Mesenchymal stem cell (in vitro differentiated cells and primary cell): ENCODE results near the gene SIPA1L3.

Experiments used
- DNase-seq: peaks from one replicate; pipeline ENCODE4 v3.0.0-alpha.2; 2013
- H2AFZ ChIP-seq: one replicate; pipeline ENCODE4 v1.6.1; 2013; ENCODE audit warnings: low read depth, mild to moderate bottlenecking, control low read depth, inconsistent platforms, low read length, moderate library complexity
- H2AK5ac ChIP-seq: 2 replicates; pipeline ENCODE4 v1.6.1; 2013; ENCODE audit warnings: low read length, moderate library complexity, mild to moderate bottlenecking, inconsistent platforms; ENCODE audit not compliant: severe bottlenecking
- H2BK120ac ChIP-seq: one replicate; pipeline ENCODE4 v1.6.1; 2013; ENCODE audit warnings: low read depth, mild to moderate bottlenecking, inconsistent platforms, low read length, moderate library complexity
- H2BK12ac ChIP-seq, 2 experiments: one replicate each; pipeline ENCODE4 v1.6.1; 2013; ENCODE audit warnings: inconsistent platforms in 2 of 2, low read length in 2 of 2, mild to moderate bottlenecking in 2 of 2, moderate library complexity in 2 of 2, control low read depth in 1 of 2
- H2BK15ac ChIP-seq: one replicate; pipeline ENCODE4 v1.6.1; 2013; ENCODE audit warnings: mild to moderate bottlenecking, low read depth, inconsistent platforms; ENCODE audit not compliant: poor library complexity, severe bottlenecking
- H2BK5ac ChIP-seq: 2 replicates; pipeline ENCODE4 v1.6.1; 2013; ENCODE audit warnings: low read depth, mild to moderate bottlenecking, low read length, control low read depth, inconsistent platforms; ENCODE audit not compliant: poor library complexity, severe bottlenecking
- H3K14ac ChIP-seq, 2 experiments: one replicate each; pipeline ENCODE4 v1.6.1; 2013; ENCODE audit warnings: inconsistent platforms in 2 of 2, low read length in 2 of 2, control low read depth in 1 of 2, mild to moderate bottlenecking in 1 of 2, moderate library complexity in 1 of 2
- H3K18ac ChIP-seq, 2 experiments: one replicate each; pipeline ENCODE4 v1.6.1; 2013; ENCODE audit warnings: inconsistent platforms in 2 of 2, low read length in 2 of 2, control low read depth in 1 of 2, low read depth in 1 of 2, mild to moderate bottlenecking in 1 of 2
- H3K23ac ChIP-seq, 2 experiments: one replicate each; pipeline ENCODE4 v1.6.1; 2013; ENCODE audit warnings: inconsistent platforms in 2 of 2, low read length in 2 of 2, mild to moderate bottlenecking in 2 of 2, moderate library complexity in 2 of 2, control low read depth in 1 of 2
- H3K27ac ChIP-seq: 2 replicates; pipeline ENCODE4 v1.5.1; 2013; ENCODE audit warnings: mild to moderate bottlenecking, moderate library complexity, low read length, control low read depth, inconsistent platforms; ENCODE audit not compliant: poor library complexity, severe bottlenecking
- H3K27me3 ChIP-seq, 2 experiments: 2 replicates each; pipeline versions ENCODE4 v1.6.1 to v1.7.0; 2013; ENCODE audit warnings: low read length in 2 of 2, mild to moderate bottlenecking in 2 of 2, moderate library complexity in 2 of 2, control low read depth in 1 of 2, inconsistent platforms in 1 of 2; ENCODE audit not compliant: control insufficient read depth in 1 of 2, insufficient read depth in 1 of 2
- H3K36me3 ChIP-seq, 2 experiments: 2 replicates each; pipeline versions ENCODE4 v1.6.1 to v1.7.0; 2013; ENCODE audit warnings: low read length in 2 of 2, control low read depth in 1 of 2, inconsistent platforms in 1 of 2, low read depth in 1 of 2, mild to moderate bottlenecking in 1 of 2; ENCODE audit not compliant: insufficient read depth in 2 of 2, control insufficient read depth in 1 of 2
- H3K4ac ChIP-seq, 2 experiments: one replicate each; pipeline ENCODE4 v1.6.1; 2013; ENCODE audit warnings: inconsistent platforms in 2 of 2, low read length in 2 of 2, mild to moderate bottlenecking in 2 of 2, moderate library complexity in 2 of 2, control low read depth in 1 of 2, low read depth in 1 of 2
- H3K4me1 ChIP-seq: 2 replicates; pipeline ENCODE4 v1.6.1; 2013; ENCODE audit warnings: low read depth, low read length, control low read depth; ENCODE audit not compliant: control insufficient read depth, insufficient read depth
- H3K4me2 ChIP-seq: 2 replicates; pipeline ENCODE4 v1.6.1; 2013; ENCODE audit warnings: low read length, mild to moderate bottlenecking, inconsistent platforms; ENCODE audit not compliant: poor library complexity, severe bottlenecking
- H3K4me3 ChIP-seq, 2 experiments: 2 replicates each; pipeline versions ENCODE4 v1.5.1 to v1.7.0; 2013; ENCODE audit warnings: low read length in 2 of 2, mild to moderate bottlenecking in 2 of 2, control low read depth in 1 of 2, low read depth in 1 of 2; ENCODE audit not compliant: insufficient read depth in 1 of 2
- H3K79me1 ChIP-seq: replicated peaks from 2 replicates; pipeline ENCODE4 v1.6.1; 2013; ENCODE audit warnings: mild to moderate bottlenecking, control low read depth, low read length, inconsistent platforms; ENCODE audit not compliant: poor library complexity, severe bottlenecking
- H3K9ac ChIP-seq: 2 replicates; pipeline ENCODE4 v1.7.0; 2013; ENCODE audit warnings: mild to moderate bottlenecking, low read length, moderate library complexity
- H3K9me3 ChIP-seq: 2 replicates; pipeline ENCODE4 v1.7.0; 2013; ENCODE audit warnings: mild to moderate bottlenecking, low read length; ENCODE audit not compliant: control insufficient read depth
- H4K8ac ChIP-seq: one replicate; pipeline ENCODE4 v1.6.1; 2013; ENCODE audit warnings: inconsistent platforms, mild to moderate bottlenecking, low read length, moderate library complexity
- H4K91ac ChIP-seq: one replicate; pipeline ENCODE4 v1.6.1; 2013; ENCODE audit warnings: mild to moderate bottlenecking, low read length, inconsistent platforms
- WGBS: methylation state at CpG from one replicate; pipeline ENCODE4 v1.1.7; 2013; ENCODE audit warnings: mixed read lengths; 5-methylcytosine and 5-hydroxymethylcytosine counted together

The SIPA1L3 gene

GRCh38 chr19:38201731-38202130, 294.7 kb downstream of the SIPA1L3 start:
- no peak overlapping the region for H3K27ac ChIP-seq
- H3K14ac ChIP-seq, result no peak overlapping the region
- H3K79me1 ChIP-seq, result peaks cover 18% of the 10 kb centered on the region
- H3K9ac ChIP-seq, result no peak overlapping the region
- H3K4ac ChIP-seq, result no peak overlapping the region
- H2BK120ac ChIP-seq, result no peak overlapping the region
- H3K18ac ChIP-seq, result no peak overlapping the region
- H3K4me3 ChIP-seq, result no peak overlapping the region
- no peak overlapping the region for H3K23ac ChIP-seq
- H2AFZ ChIP-seq, result no peak overlapping the region
- 93% methylated on average over 15 of the region's 15 CpGs for WGBS
- no peak overlapping the region for H2AK5ac ChIP-seq
- no peaks in the 10 kb centered on the region for H3K9me3 ChIP-seq
- DNase-seq, result no peak
- H3K36me3 ChIP-seq, result peaks cover 70 to 82% of the 10 kb centered on the region in 2 experiments
- H4K8ac ChIP-seq, result no peak overlapping the region
- no peaks in the 10 kb centered on the region for H3K27me3 ChIP-seq
- H2BK12ac ChIP-seq, result no peak overlapping the region
- H4K91ac ChIP-seq, result no peak overlapping the region
- H3K4me2 ChIP-seq, result no peak overlapping the region
- no peak overlapping the region for H2BK5ac ChIP-seq
- H3K4me1 ChIP-seq, result peaks cover 2% of the 10 kb centered on the region
- H2BK15ac ChIP-seq, result no peak overlapping the region

- H4K8ac ChIP-seq, result no peak overlapping the region
- 95% methylated on average over 14 of the region's 14 CpGs for WGBS
- no peaks in the 10 kb centered on the region for H3K27me3 ChIP-seq
- H3K4me2 ChIP-seq, result no peak overlapping the region
- H2BK120ac ChIP-seq, result no peak overlapping the region
- H2AK5ac ChIP-seq, result no peak overlapping the region
- no peak overlapping the region for H2AFZ ChIP-seq
- no peak overlapping the region for H3K4me3 ChIP-seq
- H3K27ac ChIP-seq, result no peak overlapping the region
- no peak overlapping the region for H2BK15ac ChIP-seq
- no peaks in the 10 kb centered on the region for H3K9me3 ChIP-seq
- no peak overlapping the region for H2BK12ac ChIP-seq
- H3K14ac ChIP-seq, result no peak overlapping the region
- H3K18ac ChIP-seq, result no peak overlapping the region
- H3K4me1 ChIP-seq, result peaks cover 4% of the 10 kb centered on the region
- H3K4ac ChIP-seq, result no peak overlapping the region
- DNase-seq, result no peak
- H3K23ac ChIP-seq, result no peak overlapping the region
- no peak overlapping the region for H3K9ac ChIP-seq
- H2BK5ac ChIP-seq, result no peak overlapping the region
- H4K91ac ChIP-seq, result no peak overlapping the region
- peaks cover 66 to 83% of the 10 kb centered on the region in 2 experiments for H3K36me3 ChIP-seq
- peaks cover 16% of the 10 kb centered on the region for H3K79me1 ChIP-seq
These were observed 295.5 kb downstream of the SIPA1L3 start for GRCh38 chr19:38202504-38202903.

GRCh38 chr19:38203197-38203596, 296.2 kb downstream of the SIPA1L3 start:
- Histone ChIP-seq H3K79me1 (peaks cover 12% of the 10 kb centered on the region), H3K9me3 (no peaks in the 10 kb centered on the region), H2BK120ac (no peak overlapping the region), H4K8ac (no peak overlapping the region), H3K18ac (no peak overlapping the region), H2BK15ac (no peak overlapping the region), H3K27me3 (no peaks in the 10 kb centered on the region), H3K27ac (no peak overlapping the region), H3K4me1 (peaks cover 6% of the 10 kb centered on the region), H3K4ac (no peak overlapping the region), H4K91ac (no peak overlapping the region), H3K23ac (no peak overlapping the region), H2BK12ac (no peak overlapping the region), H2AFZ (no peak overlapping the region), H2AK5ac (no peak overlapping the region), H3K9ac (no peak overlapping the region), H3K4me3 (no peak overlapping the region), H2BK5ac (no peak overlapping the region), H3K14ac (peak overlapping the region in 1 of 2 experiments; percentile 35), H3K36me3 (peaks cover 59 to 79% of the 10 kb centered on the region in 2 experiments), H3K4me2 (no peak overlapping the region)
- DNase-seq, result no peak
- 88% methylated on average over 12 of the region's 13 CpGs for WGBS

- Histone ChIP-seq H3K27me3 (no peaks in the 10 kb centered on the region), H3K4ac (no peak overlapping the region), H3K4me1 (peaks cover 7% of the 10 kb centered on the region), H2BK5ac (no peak overlapping the region), H2BK12ac (no peak overlapping the region), H3K14ac (no peak overlapping the region), H3K36me3 (peaks cover 50 to 74% of the 10 kb centered on the region in 2 experiments), H3K79me1 (peaks cover 9% of the 10 kb centered on the region), H3K9me3 (no peaks in the 10 kb centered on the region), H3K9ac (no peak overlapping the region), H4K91ac (no peak overlapping the region), H2AK5ac (no peak overlapping the region), H3K27ac (no peak overlapping the region), H3K4me2 (no peak overlapping the region), H3K23ac (no peak overlapping the region), H2BK15ac (no peak overlapping the region), H3K4me3 (no peak overlapping the region), H4K8ac (no peak overlapping the region), H2AFZ (no peak overlapping the region), H2BK120ac (no peak overlapping the region), H3K18ac (no peak overlapping the region)
- 99% methylated on average over 7 of the region's 8 CpGs for WGBS
- DNase-seq, result no peak
These were observed 297.1 kb downstream of the SIPA1L3 start for GRCh38 chr19:38204096-38204495.
